GM12865 (cell line): ENCODE results near the gene CERS6.

Experiments used
- DNase-seq: peaks from one replicate; pipeline ENCODE4 v3.0.0; 2010; ENCODE audit warnings: low read depth
- H3K4me3 ChIP-seq: 2 replicates; pipeline ENCODE4 v1.5.1; 2011; ENCODE audit warnings: mild to moderate bottlenecking, low read depth, low read length, control low read depth
- TF ChIP-seq, protein P1 (sequence below): IDR thresholded peaks from 2 replicates; pipeline ENCODE4 v1.5.1; 2011; ENCODE audit warnings: low read length, control low read depth, low read depth, inconsistent platforms; ENCODE audit not compliant: insufficient read depth; ENCODE audit errors: missing control alignments

The CERS6 gene

DNA sequence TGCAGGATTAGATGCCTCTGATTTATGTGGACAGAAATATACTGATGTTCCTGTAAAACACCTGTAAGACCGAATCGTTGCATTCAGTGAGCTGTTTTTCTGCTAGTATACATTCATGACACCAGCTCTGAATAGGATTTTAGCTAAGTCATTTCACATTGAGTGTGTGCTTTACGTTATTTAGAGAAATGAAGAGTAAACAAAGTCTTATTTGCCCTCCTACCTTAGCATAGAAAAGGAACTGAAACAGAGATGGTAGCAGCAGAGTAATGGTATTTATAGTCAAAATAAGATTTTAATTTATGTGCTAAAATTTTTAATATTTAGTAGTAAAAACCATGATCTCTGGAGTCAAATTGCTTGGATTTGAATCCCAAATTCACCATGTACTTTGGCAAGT, 168.0 kb downstream of the CERS6 start:
- TF ChIP-seq, protein P1, sequence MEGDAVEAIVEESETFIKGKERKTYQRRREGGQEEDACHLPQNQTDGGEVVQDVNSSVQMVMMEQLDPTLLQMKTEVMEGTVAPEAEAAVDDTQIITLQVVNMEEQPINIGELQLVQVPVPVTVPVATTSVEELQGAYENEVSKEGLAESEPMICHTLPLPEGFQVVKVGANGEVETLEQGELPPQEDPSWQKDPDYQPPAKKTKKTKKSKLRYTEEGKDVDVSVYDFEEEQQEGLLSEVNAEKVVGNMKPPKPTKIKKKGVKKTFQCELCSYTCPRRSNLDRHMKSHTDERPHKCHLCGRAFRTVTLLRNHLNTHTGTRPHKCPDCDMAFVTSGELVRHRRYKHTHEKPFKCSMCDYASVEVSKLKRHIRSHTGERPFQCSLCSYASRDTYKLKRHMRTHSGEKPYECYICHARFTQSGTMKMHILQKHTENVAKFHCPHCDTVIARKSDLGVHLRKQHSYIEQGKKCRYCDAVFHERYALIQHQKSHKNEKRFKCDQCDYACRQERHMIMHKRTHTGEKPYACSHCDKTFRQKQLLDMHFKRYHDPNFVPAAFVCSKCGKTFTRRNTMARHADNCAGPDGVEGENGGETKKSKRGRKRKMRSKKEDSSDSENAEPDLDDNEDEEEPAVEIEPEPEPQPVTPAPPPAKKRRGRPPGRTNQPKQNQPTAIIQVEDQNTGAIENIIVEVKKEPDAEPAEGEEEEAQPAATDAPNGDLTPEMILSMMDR: no peak
- DNase-seq: no peak
- H3K4me3 ChIP-seq: no peak overlapping the region

DNA sequence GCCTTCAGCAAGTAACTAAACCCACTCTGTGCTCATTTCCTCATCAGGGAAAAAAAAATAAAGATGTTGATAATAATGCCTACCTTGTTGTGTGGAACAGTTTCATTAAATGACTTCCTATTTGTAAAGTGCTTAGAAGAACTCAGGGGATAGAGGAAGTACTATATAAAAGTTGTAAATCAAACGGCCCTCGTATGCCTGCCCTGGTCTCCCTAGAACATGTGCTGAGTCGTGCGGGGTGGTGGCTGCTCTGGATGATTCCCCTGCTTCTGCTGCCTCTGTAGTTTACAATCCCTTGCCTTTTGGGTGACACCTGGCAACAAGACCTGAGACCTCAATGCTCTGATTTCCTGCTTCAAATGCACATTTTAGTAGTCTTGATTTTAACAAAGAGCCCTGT, 170.0 kb downstream of the CERS6 start:
- TF ChIP-seq, protein P1: no peak
- H3K4me3 ChIP-seq: no peak overlapping the region
- DNase-seq: no peak

DNA sequence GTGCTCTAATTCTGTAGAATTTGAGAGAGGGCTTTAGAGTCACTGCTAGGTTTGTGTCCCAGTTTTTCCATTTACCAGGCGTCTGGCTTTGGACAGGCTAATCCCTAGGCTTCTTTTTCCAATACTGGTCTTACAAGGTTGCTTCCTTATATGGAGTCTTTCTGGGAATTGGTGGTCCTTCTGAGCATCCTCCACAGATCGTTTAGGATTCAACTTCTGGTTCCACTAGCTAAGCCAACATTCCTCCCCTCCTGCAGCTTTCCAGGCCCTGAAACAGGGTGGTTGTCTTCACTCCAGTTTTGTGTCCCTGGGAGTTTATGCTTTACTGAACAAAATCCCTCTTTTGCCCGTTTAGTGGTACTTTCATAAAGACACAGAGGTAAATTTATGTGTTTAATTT, 170.6 kb downstream of the CERS6 start:
- no peak for DNase-seq
- no peak overlapping the region for H3K4me3 ChIP-seq
- TF ChIP-seq, protein P1: no peak

DNA sequence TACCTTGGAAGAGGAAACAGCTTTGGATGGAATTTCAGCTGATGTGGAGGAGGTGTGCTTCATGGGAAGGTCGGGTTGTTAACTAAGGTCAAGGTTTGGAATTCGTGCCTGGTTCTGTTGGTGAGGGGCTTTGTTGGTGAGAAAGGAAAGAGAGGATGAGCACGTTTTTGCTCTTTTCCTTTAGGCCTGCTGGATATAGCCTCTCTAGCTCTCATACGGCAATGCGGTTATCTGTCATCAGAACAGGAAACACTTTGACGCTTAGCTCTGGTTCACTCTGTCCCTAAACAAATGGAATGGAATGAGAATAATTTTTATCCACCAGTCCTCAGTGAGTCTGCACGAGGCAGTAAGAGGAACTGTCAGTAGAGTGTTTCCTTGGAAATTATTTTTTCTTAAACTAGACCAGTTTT, 176.6 kb downstream of the CERS6 start:
- no peak overlapping the region for H3K4me3 ChIP-seq
- TF ChIP-seq, protein P1: no peak
- DNase-seq: no peak

DNA sequence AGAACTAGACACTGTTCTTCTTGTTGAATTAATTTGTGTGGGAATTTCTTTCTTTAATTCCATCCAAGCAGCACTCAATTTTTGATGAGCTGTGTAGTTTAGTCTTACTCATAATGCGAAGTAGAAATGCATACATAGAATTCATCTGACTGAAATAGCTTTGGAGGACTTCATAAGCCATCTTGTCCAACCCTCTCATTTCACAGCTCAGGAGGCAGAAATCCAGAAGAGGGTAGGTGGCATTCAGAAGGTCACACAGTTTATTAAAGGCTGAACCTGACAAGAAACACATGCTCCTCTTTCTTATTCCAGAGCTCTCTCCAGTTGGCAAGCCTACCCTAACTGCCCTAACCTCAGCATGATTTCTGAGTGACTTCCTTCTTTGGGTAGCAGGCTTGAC, 177.1 kb downstream of the CERS6 start:
- TF ChIP-seq, protein P1: no peak
- no peak overlapping the region for H3K4me3 ChIP-seq
- DNase-seq: no peak

DNA sequence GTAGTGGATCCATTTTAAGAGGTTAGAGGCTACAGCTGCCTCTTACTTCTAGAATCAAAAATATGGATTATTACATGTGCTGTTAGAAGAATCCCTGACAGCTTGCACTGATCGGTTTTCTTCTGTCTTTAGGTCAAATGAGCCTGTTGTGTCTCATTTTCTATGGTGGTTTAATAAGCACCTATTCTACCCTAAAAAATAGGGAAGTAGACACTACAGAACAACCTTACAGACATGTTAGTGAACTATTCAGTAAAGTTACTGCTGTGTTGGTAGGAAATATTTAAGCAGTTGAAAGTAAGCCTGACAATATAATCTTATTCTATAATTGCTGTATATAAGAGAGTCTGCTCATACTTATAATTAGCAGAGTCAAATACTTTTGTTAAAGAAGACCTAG, 177.8 kb downstream of the CERS6 start:
- TF ChIP-seq, protein P1: no peak
- no peak for DNase-seq
- no peak overlapping the region for H3K4me3 ChIP-seq

DNA sequence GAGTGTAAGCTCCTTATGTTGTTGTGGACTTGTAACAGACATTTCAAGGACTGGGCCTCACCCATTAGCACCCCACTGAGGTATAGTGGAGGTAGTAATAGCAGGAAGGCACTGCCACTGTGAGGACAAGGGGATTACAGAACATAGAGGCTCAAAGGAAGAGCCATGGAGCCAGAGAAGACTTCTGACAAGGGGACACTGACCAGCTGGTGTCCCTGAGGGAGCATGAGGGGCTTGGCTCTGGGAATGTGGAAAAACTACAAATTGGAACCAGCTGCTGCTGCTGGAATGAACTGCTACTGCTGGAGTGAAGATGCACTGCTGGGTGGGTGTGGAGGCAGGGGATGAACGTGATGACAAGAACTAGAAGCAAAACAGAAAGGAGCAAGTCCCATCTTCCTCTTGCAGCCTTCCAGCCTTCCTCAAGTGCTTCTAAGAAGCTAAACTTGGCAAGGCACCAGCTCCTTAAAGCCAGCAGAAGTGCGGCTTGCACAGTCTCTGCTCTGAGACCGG, 179.0 kb downstream of the CERS6 start:
- TF ChIP-seq, protein P1: no peak
- no peak for DNase-seq
- no peak overlapping the region for H3K4me3 ChIP-seq
